Astrocyte of the spinal cord (primary cell): Measurements from ENCODE around the gene KCNQ1.

ENCODE experiments used
- DNase-seq: peaks from one replicate; pipeline ENCODE4 v3.0.0; 2011; ENCODE audit warnings: low read depth, low spot score
- H3K4me3 ChIP-seq: 2 replicates; pipeline ENCODE4 v1.5.1; 2011; ENCODE audit warnings: low read depth, mild to moderate bottlenecking, low read length, moderate library complexity
- in situ Hi-C: cut with HindIII; loops from 2 replicates; pipeline ENCODE4 v1.10.0; 2017; ENCODE audit warnings: low sequenced_read_pairs
- TF ChIP-seq, protein P1 (sequence below): IDR thresholded peaks from 2 replicates; pipeline ENCODE4 v1.5.1; 2012; ENCODE audit warnings: low read depth, mild to moderate bottlenecking, low read length, inconsistent platforms

The KCNQ1 gene

DNA sequence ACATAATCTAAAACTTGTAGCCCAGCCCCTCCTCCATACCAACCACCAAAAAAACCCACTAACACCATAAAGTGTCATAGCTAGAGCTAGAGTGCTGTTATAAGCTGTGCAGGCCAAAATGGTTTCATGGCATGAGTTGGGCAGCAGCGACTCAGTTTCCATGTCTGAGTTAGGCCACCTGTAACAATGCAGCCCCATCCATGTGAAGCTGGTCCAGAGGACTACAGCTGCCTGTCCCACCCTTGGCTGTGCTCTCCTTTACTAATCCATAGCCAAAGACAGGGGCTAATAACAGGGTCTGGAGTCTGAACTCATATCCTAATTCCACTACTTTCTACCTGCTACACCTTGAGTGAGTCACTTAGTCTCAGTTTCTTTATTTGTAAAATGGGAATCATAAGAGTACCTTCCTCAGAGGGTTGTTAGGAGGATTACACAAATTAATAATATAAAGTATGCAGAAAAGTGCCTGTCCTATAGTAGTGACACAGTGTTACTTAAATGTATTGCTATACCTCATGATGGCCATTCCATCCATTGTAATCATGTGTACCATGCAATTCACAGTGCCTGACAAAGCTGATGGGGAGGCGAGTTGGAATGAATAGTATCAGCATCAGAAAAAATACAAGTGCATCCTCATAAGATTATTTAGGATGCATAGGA lies 234.3 kb downstream of the KCNQ1 start:
- no peak overlapping the region for H3K4me3 ChIP-seq
- TF ChIP-seq, protein P1, sequence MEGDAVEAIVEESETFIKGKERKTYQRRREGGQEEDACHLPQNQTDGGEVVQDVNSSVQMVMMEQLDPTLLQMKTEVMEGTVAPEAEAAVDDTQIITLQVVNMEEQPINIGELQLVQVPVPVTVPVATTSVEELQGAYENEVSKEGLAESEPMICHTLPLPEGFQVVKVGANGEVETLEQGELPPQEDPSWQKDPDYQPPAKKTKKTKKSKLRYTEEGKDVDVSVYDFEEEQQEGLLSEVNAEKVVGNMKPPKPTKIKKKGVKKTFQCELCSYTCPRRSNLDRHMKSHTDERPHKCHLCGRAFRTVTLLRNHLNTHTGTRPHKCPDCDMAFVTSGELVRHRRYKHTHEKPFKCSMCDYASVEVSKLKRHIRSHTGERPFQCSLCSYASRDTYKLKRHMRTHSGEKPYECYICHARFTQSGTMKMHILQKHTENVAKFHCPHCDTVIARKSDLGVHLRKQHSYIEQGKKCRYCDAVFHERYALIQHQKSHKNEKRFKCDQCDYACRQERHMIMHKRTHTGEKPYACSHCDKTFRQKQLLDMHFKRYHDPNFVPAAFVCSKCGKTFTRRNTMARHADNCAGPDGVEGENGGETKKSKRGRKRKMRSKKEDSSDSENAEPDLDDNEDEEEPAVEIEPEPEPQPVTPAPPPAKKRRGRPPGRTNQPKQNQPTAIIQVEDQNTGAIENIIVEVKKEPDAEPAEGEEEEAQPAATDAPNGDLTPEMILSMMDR, result no peak
- in situ Hi-C loops, result no loop called here
- DNase-seq, result no peak

DNA sequence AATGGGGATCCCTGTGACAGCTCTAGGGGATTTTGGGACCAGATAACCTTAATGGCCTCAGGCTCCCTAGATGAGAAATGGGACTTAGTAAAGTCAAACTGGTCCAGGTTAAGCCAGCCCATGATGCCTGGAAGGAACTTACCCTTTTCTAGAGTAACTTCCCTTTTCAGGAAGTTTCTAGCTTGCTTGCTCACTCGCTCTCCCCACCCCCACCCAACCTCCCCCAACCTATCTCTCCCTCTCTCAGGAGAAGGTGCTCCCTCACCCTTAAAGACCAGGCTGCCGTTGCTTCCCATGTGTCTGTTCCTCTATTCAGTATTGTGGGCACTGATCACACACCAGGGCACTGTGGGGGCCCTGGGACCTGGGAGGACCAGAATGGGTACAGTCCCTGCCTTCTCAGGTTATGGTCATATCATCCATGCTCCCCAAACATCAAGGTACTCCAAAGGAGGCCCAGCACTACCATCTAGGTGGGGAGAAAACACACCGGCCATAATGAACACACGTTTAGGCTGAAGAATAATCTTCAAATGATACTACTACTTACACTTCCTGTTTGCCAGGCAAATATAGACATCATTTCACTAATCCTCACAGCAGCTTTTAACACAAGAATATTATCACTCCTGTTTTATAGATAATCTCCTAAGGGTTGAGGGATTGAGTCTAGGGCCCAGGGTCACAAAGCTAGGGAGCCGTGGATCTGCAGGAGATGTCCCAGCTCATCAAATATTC lies 236.8 kb downstream of the KCNQ1 start:
- no peak for DNase-seq
- no peak overlapping the region for H3K4me3 ChIP-seq
- in situ Hi-C loops, result no loop called here
- TF ChIP-seq, protein P1, result no peak

DNA sequence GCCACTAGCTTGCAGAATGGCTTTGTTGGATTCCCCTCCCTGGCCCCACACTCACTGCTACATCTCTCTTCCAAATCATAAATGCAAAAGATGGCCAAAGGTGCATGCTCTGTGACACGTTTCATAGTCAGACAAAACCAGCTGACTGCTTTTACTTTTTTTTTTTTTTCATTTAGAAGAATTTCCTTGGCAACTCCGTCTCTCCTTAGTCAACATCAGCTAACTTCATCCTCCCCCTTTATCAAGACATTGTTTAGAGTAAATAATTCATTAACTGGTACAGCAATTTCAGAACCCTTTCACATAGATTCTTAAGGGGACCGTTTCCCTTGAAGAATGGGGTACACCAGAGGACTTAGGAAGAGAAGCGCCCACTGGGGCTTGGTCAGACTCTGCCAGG lies 239.0 kb downstream of the KCNQ1 start:
- in situ Hi-C loops, result no loop called here
- no peak overlapping the region for H3K4me3 ChIP-seq
- TF ChIP-seq, protein P1, result no peak
- DNase-seq, result no peak

DNA sequence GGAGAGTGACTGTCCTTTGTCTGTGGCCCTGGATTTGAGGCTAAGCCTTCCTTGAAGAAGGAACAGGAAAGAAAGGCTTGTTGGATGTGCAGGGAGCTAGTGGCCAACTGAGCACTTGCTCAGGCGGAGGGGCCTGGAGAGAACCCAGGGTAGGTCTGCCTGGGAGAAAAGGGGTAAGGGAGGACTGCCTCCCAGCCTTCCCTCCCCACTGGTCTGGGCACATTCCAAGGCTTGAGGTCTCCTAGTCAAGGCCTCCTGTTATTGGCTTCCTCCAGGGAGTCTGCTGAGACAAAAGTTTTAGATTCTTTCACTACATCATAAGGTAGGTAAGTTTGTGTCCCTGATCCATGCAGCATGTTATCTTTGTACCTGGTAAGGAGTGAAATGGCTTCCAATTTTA lies 239.8 kb downstream of the KCNQ1 start:
- in situ Hi-C loops, result no loop called here
- no peak overlapping the region for H3K4me3 ChIP-seq
- TF ChIP-seq, protein P1, result no peak
- no peak for DNase-seq

DNA sequence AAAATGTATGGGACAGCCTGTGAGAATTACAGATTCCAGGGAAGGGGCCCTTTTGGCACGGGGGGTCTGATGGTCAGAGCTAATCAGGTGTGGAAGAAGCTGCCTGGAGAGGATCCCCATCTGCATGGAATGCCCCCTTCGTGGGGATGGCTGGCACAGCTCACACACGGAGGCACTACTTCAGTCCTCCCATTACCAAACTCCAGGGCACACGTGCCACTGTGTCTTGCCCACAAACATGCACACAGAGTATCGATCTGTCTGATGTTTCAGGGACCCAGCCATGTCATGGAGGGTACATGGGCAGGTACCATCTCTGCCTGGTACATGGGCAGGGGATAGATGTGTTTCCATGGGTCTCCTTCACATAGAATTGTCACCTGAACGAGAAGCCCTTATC lies 240.2 kb downstream of the KCNQ1 start:
- in situ Hi-C loops, result no loop called here
- H3K4me3 ChIP-seq, result no peak overlapping the region
- DNase-seq, result no peak
- TF ChIP-seq, protein P1, result no peak

DNA sequence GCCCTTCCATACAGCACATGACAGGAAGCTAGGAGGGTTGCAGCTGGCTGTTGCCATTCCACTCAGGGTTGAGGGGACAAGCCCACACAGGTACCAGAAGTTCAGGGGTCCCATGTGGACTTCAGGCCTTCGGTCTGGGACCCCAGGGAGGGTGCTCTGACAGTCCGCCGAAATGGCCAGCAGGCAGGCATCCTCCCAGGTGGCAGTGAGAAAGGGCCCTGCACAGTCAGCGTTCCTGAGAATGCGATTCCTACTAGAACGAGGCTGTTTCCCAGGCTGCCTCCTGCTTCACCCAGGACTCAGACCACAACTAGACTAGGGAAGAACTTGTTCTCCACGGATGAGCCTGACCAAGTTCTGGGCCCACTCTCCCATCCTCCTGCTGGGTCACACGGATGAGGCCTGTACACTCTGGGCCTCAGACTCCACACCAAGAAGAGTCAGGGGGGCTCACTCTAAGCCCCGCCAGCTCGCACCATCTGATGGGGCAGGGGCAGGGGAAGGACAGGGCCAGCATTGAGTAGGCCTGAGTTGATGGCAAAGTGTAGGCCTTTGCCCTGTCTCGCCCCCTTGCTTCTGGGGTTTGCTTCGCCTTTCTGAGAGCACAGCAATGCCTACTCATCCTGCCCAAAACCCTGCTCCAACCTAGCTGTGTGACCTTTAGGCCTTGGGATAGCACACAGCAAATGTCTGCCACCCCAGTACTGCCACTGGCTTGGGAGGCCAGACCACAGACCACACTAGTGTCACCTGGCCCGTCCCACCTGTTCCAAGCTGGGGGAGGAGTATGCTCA lies 241.0 kb downstream of the KCNQ1 start:
- TF ChIP-seq, protein P1, result no peak
- no peak overlapping the region for H3K4me3 ChIP-seq
- DNase-seq, result no peak
- in situ Hi-C loops, result no loop called here
